GM23248 (cell line): ENCODE results near the gene GDNF.

Experiments
- EZH2 ChIP-seq: fragments of 200-600 bp; sonication (generic); IDR thresholded peaks from 2 replicates; pipeline ENCODE4 v1.6.1; 2018; ENCODE audit warnings: antibody characterized with exemption, mild to moderate bottlenecking; ENCODE audit not compliant: insufficient read depth, poor library complexity, severe bottlenecking
- EZH2phosphoT487 ChIP-seq: fragments of 200-600 bp; sonication (generic); IDR thresholded peaks from 2 replicates; pipeline ENCODE4 v1.6.1; 2018; ENCODE audit warnings: antibody characterized with exemption, moderate library complexity, mild to moderate bottlenecking, low read depth; ENCODE audit not compliant: insufficient read depth

- TF ChIP-seq EZH2 = no peak
- no peak for TF ChIP-seq EZH2phosphoT487
These were observed 9.5 kb downstream of the GDNF start for GRCh38 chr5:37830348-37830747.
